Jurkat, Clone E6-1 (cell line): ENCODE data around the gene PRRT3.

Source experiments
- DNase-seq: peaks from one replicate; pipeline ENCODE4 v3.0.0-alpha.2; 2011; ENCODE audit warnings: low read depth, low spot score
- H3K4me3 ChIP-seq: 2 replicates; pipeline ENCODE4 v1.5.1; 2011; ENCODE audit warnings: mild to moderate bottlenecking, low read length, control low read depth, moderate library complexity

Gene PRRT3

GRCh38 chr3:9932535-9932842 lies 19.7 kb downstream of the PRRT3 start:
- peak overlapping the region; percentile 77 for H3K4me3 ChIP-seq
- DNase-seq: no peak

- no peak overlapping the region for H3K4me3 ChIP-seq
- DNase-seq: peak; percentile 37
Observed at GRCh38 chr3:9930804-9931418, 21.3 kb downstream of the PRRT3 start.

GRCh38 chr3:9928158-9928557 lies 24.1 kb downstream of the PRRT3 start:
- H3K4me3 ChIP-seq: no peak overlapping the region
- no peak for DNase-seq

GRCh38 chr3:9918261-9919038 lies 33.8 kb downstream of the PRRT3 start:
- no peak for DNase-seq
- no peak overlapping the region for H3K4me3 ChIP-seq

- no peak for DNase-seq
- H3K4me3 ChIP-seq: no peak overlapping the region
Observed at GRCh38 chr3:9917820-9918219, 34.4 kb downstream of the PRRT3 start.

- H3K4me3 ChIP-seq: no peak within 1 kb of the TSS
- no peak for DNase-seq
Observed at GRCh38 chr3:9916734-9917680, 35.2 kb downstream of the PRRT3 start, which contains the start of gene IL17RC. Gene IL17RC (plus strand): TSS chr3:9917098. CDS start chr3:9917316, 218 bp downstream.

- H3K4me3 ChIP-seq: no peak overlapping the region
Observed at GRCh38 chr3:9916346-9916733, 35.9 kb downstream of the PRRT3 start.

GRCh38 chr3:9915254-9916141 lies 36.7 kb downstream of the PRRT3 start:
- H3K4me3 ChIP-seq: no peak overlapping the region

More at GRCh38 chr3:9916346-9916733, 35.9 kb downstream of the PRRT3 start:
- DNase-seq: no peak

GRCh38 chr3:9914559-9915253 lies 37.5 kb downstream of the PRRT3 start:
- H3K4me3 ChIP-seq: no peak overlapping the region
- DNase-seq: no peak

More at GRCh38 chr3:9915254-9916141, 36.7 kb downstream of the PRRT3 start:
- no peak for DNase-seq

GRCh38 chr3:9914011-9914410 lies 38.2 kb downstream of the PRRT3 start:
- no peak overlapping the region for H3K4me3 ChIP-seq
- DNase-seq: no peak

GRCh38 chr3:9913601-9914000 lies 38.6 kb downstream of the PRRT3 start:
- no peak for DNase-seq
- H3K4me3 ChIP-seq: no peak overlapping the region

GRCh38 chr3:9912294-9912935 lies 39.8 kb downstream of the PRRT3 start:
- peak; percentile 18 for DNase-seq

GRCh38 chr3:9911863-9912262 lies 40.3 kb downstream of the PRRT3 start:
- no peak overlapping the region for H3K4me3 ChIP-seq
- DNase-seq: no peak

More at GRCh38 chr3:9912294-9912935, 39.8 kb downstream of the PRRT3 start:
- H3K4me3 ChIP-seq: no peak overlapping the region

- no peak overlapping the region for H3K4me3 ChIP-seq
- DNase-seq: no peak
Observed at GRCh38 chr3:9909221-9910013, 42.8 kb downstream of the PRRT3 start.

- DNase-seq: no peak
- H3K4me3 ChIP-seq: no peak overlapping the region
Observed at GRCh38 chr3:9908286-9908685, 43.9 kb downstream of the PRRT3 start.

GRCh38 chr3:9906480-9906879 lies 45.7 kb downstream of the PRRT3 start:
- no peak overlapping the region for H3K4me3 ChIP-seq
- DNase-seq: no peak

GRCh38 chr3:9903904-9904303 lies 48.3 kb downstream of the PRRT3 start:
- H3K4me3 ChIP-seq: no peak overlapping the region
- DNase-seq: no peak
